ENCODE measurements around the gene ZHX3. TPM values are rescaled to one million over a fixed set of nuclear protein-coding genes. Genes with fewer than 3 reads are reported as not detected.
A peak's percentile ranks its signal among the peaks of the same experiment; 100 is the strongest.

The ZHX3 gene
- total and polyA plus RNA-seq, 2 donors: 4.1 to 4.2 TPM

- 99% methylated on average over 5 of the region's 5 CpGs for WGBS
- H3K27ac ChIP-seq (ENCODE audit: low read depth in 1 of 2, low read length in 1 of 2): no peak overlapping the region
Measured at GRCh38 chr20:41191562-41192500, 125.7 kb downstream of the ZHX3 start.

GRCh38 chr20:41187668-41188067, 129.9 kb downstream of the ZHX3 start:
- H3K27me3 ChIP-seq (ENCODE audit: control insufficient read depth in 2 of 2, insufficient read depth in 1 of 2, low read length in 1 of 2): no peaks in the 10 kb centered on the region
- no peaks in the 10 kb centered on the region for H3K4me1 ChIP-seq (ENCODE audit: control insufficient read depth in 2 of 2, insufficient read depth in 2 of 2, low read length in 2 of 2)
- H3K27ac ChIP-seq (ENCODE audit: low read depth in 1 of 2, low read length in 1 of 2): no peak overlapping the region
- no peak for DNase-seq (ENCODE audit: low read depth in 6 of 9, low spot score in 9 of 9)
- no peak overlapping the region for H3K4me3 ChIP-seq (ENCODE audit: low read length in 2 of 2)
- no peaks in the 10 kb centered on the region for H3K9me3 ChIP-seq (ENCODE audit: control insufficient read depth in 2 of 2, insufficient read depth in 1 of 2, low read length in 1 of 2)
- peaks cover 0 to 11% of the 10 kb centered on the region in 2 donors for H3K36me3 ChIP-seq (ENCODE audit: control insufficient read depth in 2 of 2, insufficient read depth in 2 of 2, low read length in 1 of 2)

More at GRCh38 chr20:41191562-41192500, 125.7 kb downstream of the ZHX3 start:
- no peak for DNase-seq (ENCODE audit: low read depth in 6 of 9, low spot score in 9 of 9)
- H3K4me3 ChIP-seq (ENCODE audit: low read length in 2 of 2): no peak overlapping the region
- no peaks in the 10 kb centered on the region for H3K9me3 ChIP-seq (ENCODE audit: control insufficient read depth in 2 of 2, insufficient read depth in 1 of 2, low read length in 1 of 2)
- peaks cover 0 to 4% of the 10 kb centered on the region in 2 donors for H3K36me3 ChIP-seq (ENCODE audit: control insufficient read depth in 2 of 2, insufficient read depth in 2 of 2, low read length in 1 of 2)
- H3K27me3 ChIP-seq (ENCODE audit: control insufficient read depth in 2 of 2, insufficient read depth in 1 of 2, low read length in 1 of 2): no peaks in the 10 kb centered on the region
- no peaks in the 10 kb centered on the region for H3K4me1 ChIP-seq (ENCODE audit: control insufficient read depth in 2 of 2, insufficient read depth in 2 of 2, low read length in 2 of 2)

- H3K36me3 ChIP-seq (ENCODE audit: control insufficient read depth in 2 of 2, insufficient read depth in 2 of 2, low read length in 1 of 2): peaks cover 0 to 20% of the 10 kb centered on the region in 2 donors
- H3K27ac ChIP-seq (ENCODE audit: low read depth in 1 of 2, low read length in 1 of 2): no peak overlapping the region
- H3K9me3 ChIP-seq (ENCODE audit: control insufficient read depth in 2 of 2, insufficient read depth in 1 of 2, low read length in 1 of 2): no peaks in the 10 kb centered on the region
- no peaks in the 10 kb centered on the region for H3K27me3 ChIP-seq (ENCODE audit: control insufficient read depth in 2 of 2, insufficient read depth in 1 of 2, low read length in 1 of 2)
- 99% methylated on average over 11 of the region's 11 CpGs for WGBS
- H3K4me3 ChIP-seq (ENCODE audit: low read length in 2 of 2): no peak overlapping the region
- DNase-seq (ENCODE audit: low read depth in 6 of 9, low spot score in 9 of 9): no peak
- H3K4me1 ChIP-seq (ENCODE audit: control insufficient read depth in 2 of 2, insufficient read depth in 2 of 2, low read length in 2 of 2): no peaks in the 10 kb centered on the region
Measured at GRCh38 chr20:41185013-41185757, 132.3 kb downstream of the ZHX3 start.

GRCh38 chr20:41183831-41184230, 133.7 kb downstream of the ZHX3 start:
- no peaks in the 10 kb centered on the region for H3K4me1 ChIP-seq (ENCODE audit: control insufficient read depth in 2 of 2, insufficient read depth in 2 of 2, low read length in 2 of 2)
- H3K4me3 ChIP-seq (ENCODE audit: low read length in 2 of 2): no peak overlapping the region
- H3K36me3 ChIP-seq (ENCODE audit: control insufficient read depth in 2 of 2, insufficient read depth in 2 of 2, low read length in 1 of 2): peaks cover 5 to 25% of the 10 kb centered on the region in 2 donors
- DNase-seq (ENCODE audit: low read depth in 6 of 9, low spot score in 9 of 9): no peak
- no peaks in the 10 kb centered on the region for H3K9me3 ChIP-seq (ENCODE audit: control insufficient read depth in 2 of 2, insufficient read depth in 1 of 2, low read length in 1 of 2)
- no peak overlapping the region for H3K27ac ChIP-seq (ENCODE audit: low read depth in 1 of 2, low read length in 1 of 2)
- no peaks in the 10 kb centered on the region for H3K27me3 ChIP-seq (ENCODE audit: control insufficient read depth in 2 of 2, insufficient read depth in 1 of 2, low read length in 1 of 2)
- WGBS: 98% methylated on average over 2 of the region's 2 CpGs

GRCh38 chr20:41183391-41183790, 134.1 kb downstream of the ZHX3 start:
- Histone ChIP-seq H3K9me3 (ENCODE audit: control insufficient read depth in 2 of 2, insufficient read depth in 1 of 2, low read length in 1 of 2) (no peaks in the 10 kb centered on the region), H3K36me3 (ENCODE audit: control insufficient read depth in 2 of 2, insufficient read depth in 2 of 2, low read length in 1 of 2) (peaks cover 7 to 28% of the 10 kb centered on the region in 2 donors), H3K4me3 (ENCODE audit: low read length in 2 of 2) (no peak overlapping the region), H3K27me3 (ENCODE audit: control insufficient read depth in 2 of 2, insufficient read depth in 1 of 2, low read length in 1 of 2) (no peaks in the 10 kb centered on the region), H3K4me1 (ENCODE audit: control insufficient read depth in 2 of 2, insufficient read depth in 2 of 2, low read length in 2 of 2) (no peaks in the 10 kb centered on the region), H3K27ac (ENCODE audit: low read depth in 1 of 2, low read length in 1 of 2) (no peak overlapping the region)
- DNase-seq (ENCODE audit: low read depth in 6 of 9, low spot score in 9 of 9): no peak
- 96% methylated on average over 6 of the region's 6 CpGs for WGBS

GRCh38 chr20:41182296-41183212, 135.0 kb downstream of the ZHX3 start:
- no peaks in the 10 kb centered on the region for H3K4me1 ChIP-seq (ENCODE audit: control insufficient read depth in 2 of 2, insufficient read depth in 2 of 2, low read length in 2 of 2)
- H3K27ac ChIP-seq (ENCODE audit: low read depth in 1 of 2, low read length in 1 of 2): peak overlapping the region in 1 of 2 donors; percentile 26
- H3K36me3 ChIP-seq (ENCODE audit: control insufficient read depth in 2 of 2, insufficient read depth in 2 of 2, low read length in 1 of 2): peaks cover 11 to 32% of the 10 kb centered on the region in 2 donors
- DNase-seq (ENCODE audit: low read depth in 6 of 9, low spot score in 9 of 9): no peak
- no peak overlapping the region for H3K4me3 ChIP-seq (ENCODE audit: low read length in 2 of 2)
- 97% methylated on average over 10 of the region's 10 CpGs for WGBS
- no peaks in the 10 kb centered on the region for H3K27me3 ChIP-seq (ENCODE audit: control insufficient read depth in 2 of 2, insufficient read depth in 1 of 2, low read length in 1 of 2)
- no peaks in the 10 kb centered on the region for H3K9me3 ChIP-seq (ENCODE audit: control insufficient read depth in 2 of 2, insufficient read depth in 1 of 2, low read length in 1 of 2)

- over 99% methylated on average over 3 of the region's 3 CpGs for WGBS
- Histone ChIP-seq H3K4me3 (ENCODE audit: low read length in 2 of 2) (no peak overlapping the region), H3K36me3 (ENCODE audit: control insufficient read depth in 2 of 2, insufficient read depth in 2 of 2, low read length in 1 of 2) (peaks cover 20 to 42% of the 10 kb centered on the region in 2 donors), H3K27ac (ENCODE audit: low read depth in 1 of 2, low read length in 1 of 2) (no peak overlapping the region), H3K9me3 (ENCODE audit: control insufficient read depth in 2 of 2, insufficient read depth in 1 of 2, low read length in 1 of 2) (no peaks in the 10 kb centered on the region), H3K4me1 (ENCODE audit: control insufficient read depth in 2 of 2, insufficient read depth in 2 of 2, low read length in 2 of 2) (no peaks in the 10 kb centered on the region), H3K27me3 (ENCODE audit: control insufficient read depth in 2 of 2, insufficient read depth in 1 of 2, low read length in 1 of 2) (no peaks in the 10 kb centered on the region)
- no peak for DNase-seq (ENCODE audit: low read depth in 6 of 9, low spot score in 9 of 9)
Measured at GRCh38 chr20:41181567-41181966, 136.0 kb downstream of the ZHX3 start.

GRCh38 chr20:41180599-41181333, 136.8 kb downstream of the ZHX3 start:
- no peak for DNase-seq (ENCODE audit: low read depth in 6 of 9, low spot score in 9 of 9)
- WGBS: 98% methylated on average over 6 of the region's 6 CpGs
- Histone ChIP-seq H3K27ac (ENCODE audit: low read depth in 1 of 2, low read length in 1 of 2) (no peak overlapping the region), H3K9me3 (ENCODE audit: control insufficient read depth in 2 of 2, insufficient read depth in 1 of 2, low read length in 1 of 2) (no peaks in the 10 kb centered on the region), H3K4me1 (ENCODE audit: control insufficient read depth in 2 of 2, insufficient read depth in 2 of 2, low read length in 2 of 2) (no peaks in the 10 kb centered on the region), H3K4me3 (ENCODE audit: low read length in 2 of 2) (no peak overlapping the region), H3K27me3 (ENCODE audit: control insufficient read depth in 2 of 2, insufficient read depth in 1 of 2, low read length in 1 of 2) (no peaks in the 10 kb centered on the region), H3K36me3 (ENCODE audit: control insufficient read depth in 2 of 2, insufficient read depth in 2 of 2, low read length in 1 of 2) (peaks cover 28 to 49% of the 10 kb centered on the region in 2 donors)

All from thymus (tissue), 11 donors.